C4-2B (cell line): ENCODE results near the gene PLS3.

Experiments used
- ZFX ChIP-seq: fragments of 450-650 bp; IDR thresholded peaks from 2 replicates; pipeline ENCODE4 v1.6.1; 2017
- TF ChIP-seq, protein P1 (sequence below): fragments of 450-650 bp; conservative IDR thresholded peaks from 2 replicates; pipeline ENCODE4 v1.5.1; 2017; ENCODE audit warnings: mild to moderate bottlenecking

DNA sequence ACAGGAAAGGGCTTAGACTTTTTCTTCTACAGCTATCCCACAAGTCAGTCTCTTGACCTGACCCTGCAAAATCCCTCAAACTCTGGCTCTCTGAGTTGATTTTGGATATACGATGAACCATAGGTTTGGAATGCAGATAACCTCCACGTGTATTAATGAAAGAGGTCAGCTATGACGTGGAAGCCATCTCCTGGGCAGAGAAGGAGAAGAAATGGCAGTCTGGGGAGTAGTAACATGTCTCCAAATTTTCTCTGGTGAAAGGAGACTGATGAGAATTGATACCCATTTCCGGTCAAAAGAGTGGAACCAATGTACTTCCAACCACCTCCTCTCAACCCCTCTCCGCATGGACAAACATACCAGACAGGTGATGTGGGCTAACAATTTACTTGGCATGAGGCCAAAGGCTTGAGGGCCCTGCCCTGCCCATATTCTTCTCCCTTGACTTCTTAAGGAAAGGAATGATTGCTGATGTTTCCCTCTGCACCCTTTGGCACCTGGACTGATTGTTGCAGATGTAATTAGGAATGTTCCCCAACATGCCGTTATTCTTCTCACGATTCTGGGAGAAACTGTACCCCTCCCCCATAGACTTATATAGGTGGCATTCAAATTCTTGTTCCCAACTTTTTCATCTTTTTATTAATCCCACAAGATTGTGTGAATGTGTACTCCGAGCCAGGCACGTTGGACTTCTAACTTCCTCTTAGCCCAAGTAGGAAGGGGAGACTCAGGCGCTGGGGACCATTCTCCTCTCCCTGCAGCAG, 580 bp upstream of the PLS3 start:
- TF ChIP-seq, protein P1, sequence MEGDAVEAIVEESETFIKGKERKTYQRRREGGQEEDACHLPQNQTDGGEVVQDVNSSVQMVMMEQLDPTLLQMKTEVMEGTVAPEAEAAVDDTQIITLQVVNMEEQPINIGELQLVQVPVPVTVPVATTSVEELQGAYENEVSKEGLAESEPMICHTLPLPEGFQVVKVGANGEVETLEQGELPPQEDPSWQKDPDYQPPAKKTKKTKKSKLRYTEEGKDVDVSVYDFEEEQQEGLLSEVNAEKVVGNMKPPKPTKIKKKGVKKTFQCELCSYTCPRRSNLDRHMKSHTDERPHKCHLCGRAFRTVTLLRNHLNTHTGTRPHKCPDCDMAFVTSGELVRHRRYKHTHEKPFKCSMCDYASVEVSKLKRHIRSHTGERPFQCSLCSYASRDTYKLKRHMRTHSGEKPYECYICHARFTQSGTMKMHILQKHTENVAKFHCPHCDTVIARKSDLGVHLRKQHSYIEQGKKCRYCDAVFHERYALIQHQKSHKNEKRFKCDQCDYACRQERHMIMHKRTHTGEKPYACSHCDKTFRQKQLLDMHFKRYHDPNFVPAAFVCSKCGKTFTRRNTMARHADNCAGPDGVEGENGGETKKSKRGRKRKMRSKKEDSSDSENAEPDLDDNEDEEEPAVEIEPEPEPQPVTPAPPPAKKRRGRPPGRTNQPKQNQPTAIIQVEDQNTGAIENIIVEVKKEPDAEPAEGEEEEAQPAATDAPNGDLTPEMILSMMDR = no peak
- TF ChIP-seq ZFX = no peak
